ENCODE data around the gene LGALS1.

The LGALS1 gene

DNA sequence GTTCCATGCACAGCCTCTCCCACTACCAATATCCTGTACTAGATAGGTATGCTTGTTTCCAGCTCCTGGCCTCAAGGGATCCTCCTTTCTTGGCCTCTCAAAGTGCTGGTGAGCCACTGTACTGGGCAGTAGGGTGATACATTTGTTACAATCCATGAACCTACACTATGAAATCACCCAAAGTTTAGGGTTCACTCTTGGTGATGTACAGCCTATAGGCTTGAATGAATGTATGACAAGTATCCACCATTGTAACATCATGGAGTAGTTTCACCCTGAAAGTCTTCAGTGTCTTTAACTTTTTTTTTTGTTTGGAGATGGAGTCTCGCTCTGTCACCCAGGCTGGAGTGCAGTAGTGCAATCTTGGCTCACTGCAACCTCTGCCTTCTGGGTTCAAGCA is 53.2 kb downstream of the LGALS1 start:
- DNase-seq = no peak
